Activated CD4-positive, alpha-beta T cell treated with anti-CD3 and anti-CD28 coated beads for 1 hour (primary cell): ENCODE results near the gene WIPI1.
"Not testable (repeated sequence)": the region's sequence is repeated elsewhere in the genome, so short reads cannot be mapped to it uniquely, and the experiment has no call there.

Experiments
- DNase-seq: peaks from one replicate; pipeline ENCODE4 v3.0.0-alpha.2; 2020

Gene WIPI1

DNA sequence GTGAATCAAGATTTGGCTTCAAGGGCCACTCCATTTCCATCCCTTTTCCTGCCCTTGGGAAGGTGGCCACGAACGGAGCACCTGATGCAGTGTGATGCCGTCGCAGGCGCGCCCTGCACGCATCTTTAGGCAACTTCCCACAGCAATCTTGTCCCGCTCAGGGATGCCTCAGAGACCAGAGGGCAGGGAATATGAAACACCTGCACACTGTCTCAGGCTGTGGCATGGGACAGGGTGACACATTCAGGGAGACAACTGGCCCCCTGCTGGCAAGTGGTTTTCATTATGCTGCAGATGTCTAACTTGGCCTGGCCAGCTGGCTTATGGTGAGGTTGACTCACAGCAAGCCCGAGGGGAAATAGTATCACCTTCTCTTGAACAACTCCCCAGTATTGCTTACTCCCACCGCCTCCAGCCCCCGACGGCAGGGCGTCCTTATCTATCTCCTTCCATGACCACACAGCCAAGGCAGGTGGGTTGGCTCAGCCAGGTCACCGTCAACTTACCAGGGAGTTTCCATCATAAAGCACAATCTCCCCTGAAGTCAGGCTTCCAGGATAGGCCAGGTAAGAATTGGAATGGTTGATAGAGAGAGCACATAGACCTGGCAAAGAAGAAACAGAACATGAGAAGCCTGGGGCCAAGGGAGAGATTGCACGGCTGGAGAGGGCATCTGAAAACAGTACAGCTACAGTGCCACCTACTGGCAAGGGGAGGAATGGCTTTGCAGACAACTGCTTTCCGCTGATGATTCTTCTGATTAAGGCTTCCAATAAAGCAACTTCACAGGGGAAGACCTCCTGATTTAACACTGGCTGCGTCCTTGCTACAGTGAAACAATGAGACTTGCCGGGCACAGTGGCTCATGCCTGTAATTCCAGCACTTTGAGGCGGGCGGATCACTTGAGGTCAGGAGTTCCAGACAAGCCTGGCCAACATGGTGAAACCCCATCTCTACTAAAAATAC lies 21.1 kb downstream of the WIPI1 start:
- DNase-seq: peak; percentile 75

DNA sequence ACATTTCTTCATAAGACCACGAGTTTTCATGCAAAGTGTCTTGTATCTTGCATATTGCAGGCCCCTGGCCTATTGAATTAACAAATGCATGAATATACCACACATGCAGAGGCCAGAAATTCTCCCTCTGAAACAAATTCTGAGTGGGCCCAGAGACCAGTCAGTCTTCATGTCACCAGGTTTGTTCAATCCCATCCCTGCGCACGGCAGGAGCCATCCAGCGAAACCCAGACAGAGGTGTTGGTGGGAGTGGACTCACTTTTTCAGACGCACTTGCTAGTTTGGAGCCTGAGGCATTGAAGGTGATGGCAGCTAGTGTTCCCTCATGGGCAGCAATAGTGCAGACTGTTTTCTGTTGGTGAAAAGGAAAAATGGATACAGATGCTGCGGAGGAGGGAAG lies 21.9 kb downstream of the WIPI1 start:
- no peak for DNase-seq

DNA sequence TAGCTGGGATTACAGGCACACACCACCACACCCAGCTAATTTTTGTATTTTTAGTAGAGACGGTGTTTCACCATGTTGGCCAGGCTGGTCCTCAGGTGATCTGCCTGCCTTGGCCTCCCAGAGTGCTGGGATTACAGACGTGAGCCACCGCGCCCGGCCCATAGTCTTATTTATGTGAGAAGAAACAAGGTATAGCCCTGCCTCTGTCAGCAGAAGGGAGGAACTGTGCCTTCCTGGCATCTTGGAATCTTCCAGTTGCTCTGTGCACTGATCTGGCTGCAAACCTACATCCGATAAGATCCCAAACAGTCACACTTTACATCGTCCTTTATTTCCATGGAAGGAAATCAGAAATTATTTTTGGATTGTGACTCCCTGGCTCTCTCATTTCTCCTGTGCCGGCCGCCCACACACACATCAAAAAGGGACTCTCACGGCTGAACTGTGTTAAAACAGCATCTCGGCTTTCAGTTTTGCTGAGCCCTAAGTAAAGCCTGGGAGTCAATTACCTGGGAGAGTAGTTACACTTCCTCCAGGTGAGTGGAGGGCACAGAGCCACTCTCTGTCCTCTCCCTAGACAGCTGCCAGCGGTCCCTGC lies 23.3 kb downstream of the WIPI1 start:
- DNase-seq: no peak

DNA sequence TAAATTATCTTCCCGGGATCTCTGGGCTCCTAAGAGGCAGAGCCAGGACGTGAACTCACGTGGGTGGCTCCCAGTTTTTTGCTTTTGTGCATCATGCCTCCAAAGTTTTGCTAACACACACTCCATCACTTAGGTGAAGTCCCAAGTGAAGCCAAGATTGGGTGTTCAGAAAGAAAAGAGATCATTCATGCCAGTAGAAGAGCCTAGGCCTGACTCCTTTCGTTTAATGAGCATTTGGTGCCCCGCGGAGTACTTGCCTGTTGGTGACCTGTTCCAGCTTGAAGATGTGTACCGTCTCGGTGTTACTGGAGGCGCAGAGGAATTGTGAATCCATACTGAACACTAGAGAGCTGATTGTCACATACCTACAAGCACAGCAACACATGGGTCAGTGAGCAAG lies 24.1 kb downstream of the WIPI1 start:
- DNase-seq: no peak

DNA sequence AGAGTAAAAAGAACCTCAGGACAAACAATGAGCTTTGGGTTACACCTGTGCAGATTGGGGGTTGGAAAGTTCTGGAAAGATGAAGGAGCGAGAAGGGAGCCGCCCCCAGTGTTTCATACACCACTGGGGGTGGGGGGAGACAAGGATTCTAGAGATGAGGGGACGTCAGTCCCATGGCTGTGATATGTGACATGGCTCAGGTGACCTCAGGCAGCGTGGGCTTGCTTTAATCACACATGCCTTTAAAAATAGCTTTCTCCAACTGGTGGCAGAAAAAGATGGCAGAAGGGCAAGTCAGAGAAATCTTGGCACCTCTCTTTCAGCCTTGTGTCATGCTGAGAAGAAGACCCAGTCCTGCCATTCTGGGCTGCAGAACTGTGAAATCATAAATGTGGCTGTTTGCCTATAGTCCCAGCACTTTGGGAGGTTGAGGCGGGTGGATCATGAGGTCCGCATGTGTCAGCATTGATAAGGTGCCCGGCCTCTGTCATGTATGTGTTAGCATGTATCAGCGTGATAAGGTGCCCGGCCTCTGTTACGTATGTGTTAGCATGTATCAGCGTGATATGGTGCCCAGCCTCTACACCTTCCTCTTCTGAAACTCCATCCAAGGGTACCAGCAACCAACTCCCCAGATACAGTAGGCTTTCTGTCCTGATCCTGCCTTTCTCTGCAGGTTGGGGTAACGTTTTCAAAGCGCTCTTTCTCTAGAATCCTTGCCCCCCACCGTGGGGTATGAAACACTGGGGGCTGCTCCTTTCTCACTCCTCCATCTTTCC lies 25.0 kb downstream of the WIPI1 start:
- DNase-seq: no peak

DNA sequence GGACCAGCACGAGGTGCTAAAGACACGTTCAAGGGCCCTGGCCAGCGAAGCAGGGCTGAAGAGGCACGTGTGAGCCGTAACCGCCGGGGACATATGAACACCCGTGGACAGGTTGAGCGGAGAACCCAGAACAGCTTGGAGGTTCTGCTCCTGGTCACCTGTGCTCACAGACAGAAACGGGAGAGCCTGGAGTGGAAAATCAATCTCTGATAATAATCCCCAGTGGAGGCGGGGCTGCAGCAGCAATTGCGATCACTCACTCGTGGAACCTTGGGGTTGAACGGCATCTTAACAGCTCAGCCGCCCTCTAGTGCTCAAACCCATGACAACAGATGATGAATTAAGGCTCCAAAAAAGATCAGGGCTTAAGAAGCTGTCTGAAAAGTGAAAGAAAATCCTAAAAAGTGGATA lies 25.6 kb downstream of the WIPI1 start:
- peak; percentile 37 for DNase-seq

DNA sequence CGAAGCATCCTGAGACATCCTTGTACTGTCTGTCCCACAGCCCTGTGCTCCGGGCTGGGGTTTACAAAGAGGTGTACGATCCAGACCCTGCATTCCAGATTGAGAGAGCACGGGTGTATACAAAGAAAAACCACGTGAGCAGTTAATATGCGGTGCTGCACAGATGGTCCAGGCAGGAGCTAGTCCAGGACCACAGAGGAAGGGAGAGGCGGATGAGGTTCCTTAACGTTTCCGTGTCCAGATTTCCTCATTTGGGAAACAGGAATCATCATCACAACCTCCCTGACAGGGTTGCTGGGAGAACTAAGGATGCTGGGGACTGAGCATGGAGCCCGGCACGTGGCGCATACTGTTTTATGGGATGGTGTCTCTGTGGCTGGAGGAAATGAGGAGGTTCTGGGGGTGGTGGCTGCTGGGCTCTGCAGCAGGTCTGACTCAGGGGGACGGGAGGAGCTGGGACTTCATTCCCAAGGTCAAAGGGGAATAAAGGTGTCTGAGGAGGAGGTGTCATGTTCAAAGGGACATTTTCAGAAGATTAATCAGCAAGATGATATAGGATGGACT lies 26.2 kb downstream of the WIPI1 start:
- no peak for DNase-seq

DNA sequence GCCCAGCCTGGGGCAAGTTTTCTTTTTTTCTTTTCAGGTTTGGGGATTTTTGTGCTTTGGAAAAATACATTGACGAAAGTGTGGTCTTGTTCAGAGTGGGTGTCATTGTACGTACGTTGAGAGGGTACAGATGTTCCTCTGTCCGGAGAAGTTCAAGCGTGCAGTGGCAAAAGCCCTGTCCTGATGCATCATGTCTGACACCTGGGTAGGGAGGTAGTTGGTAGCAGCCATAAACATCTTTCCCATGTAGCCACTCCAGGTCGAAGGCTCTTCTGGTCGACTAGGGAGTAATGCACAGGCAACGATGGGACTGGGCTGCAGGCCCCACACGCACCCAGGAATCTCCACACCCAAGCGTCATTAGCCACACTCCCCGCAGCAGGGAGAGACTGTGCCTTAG lies 27.4 kb downstream of the WIPI1 start:
- no peak for DNase-seq

DNA sequence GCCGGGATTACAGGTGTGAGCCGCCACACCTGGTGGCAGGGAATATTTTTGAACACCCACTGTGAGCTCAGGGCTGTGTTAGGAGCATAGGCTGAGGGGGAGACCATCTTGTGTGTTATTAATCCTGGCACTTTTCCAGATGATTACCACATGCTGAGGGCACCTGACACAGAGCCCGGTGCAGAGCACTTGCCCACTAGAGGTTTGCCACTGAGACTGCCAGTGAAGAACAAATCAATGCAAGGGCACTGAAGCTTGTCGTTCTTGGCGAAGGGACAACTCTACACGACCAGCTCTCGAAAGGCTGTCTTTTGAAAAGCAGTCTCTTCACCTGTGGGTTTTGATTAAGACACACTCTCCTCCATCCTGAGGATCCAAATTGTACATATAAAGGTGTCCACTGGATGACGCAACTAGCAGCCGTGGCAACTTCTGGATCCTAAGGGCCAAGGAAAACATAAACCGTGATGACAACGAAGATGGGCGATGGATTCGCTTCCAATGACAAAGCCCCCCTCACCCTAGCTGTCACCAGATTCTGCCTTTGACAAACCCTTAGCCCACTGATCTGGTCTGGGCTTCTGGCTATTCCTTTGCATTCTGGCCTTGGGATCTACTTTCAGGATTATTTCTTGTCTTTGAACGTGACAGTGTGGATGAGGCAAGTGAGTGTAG lies 28.7 kb downstream of the WIPI1 start:
- DNase-seq: no peak

DNA sequence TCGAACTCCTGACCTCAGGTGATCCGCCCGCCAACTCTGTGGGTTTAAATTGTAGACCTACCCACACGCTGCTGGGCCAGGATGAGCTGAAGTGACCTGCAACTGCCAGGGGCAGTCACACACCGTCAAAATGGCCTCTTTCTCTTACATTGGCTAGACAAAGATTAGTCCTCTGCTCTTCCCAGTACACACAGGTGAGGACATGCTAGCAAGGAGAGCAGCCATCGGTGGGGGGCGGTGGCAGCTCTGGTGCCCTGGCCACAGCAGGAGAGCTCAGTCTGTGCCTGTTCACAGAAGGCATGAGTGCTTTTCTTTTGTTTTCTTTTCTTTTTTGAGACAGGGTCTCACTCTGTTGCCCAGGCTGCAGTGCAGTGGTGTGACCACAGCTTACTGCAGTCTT lies 29.7 kb downstream of the WIPI1 start:
- DNase-seq: no peak

DNA sequence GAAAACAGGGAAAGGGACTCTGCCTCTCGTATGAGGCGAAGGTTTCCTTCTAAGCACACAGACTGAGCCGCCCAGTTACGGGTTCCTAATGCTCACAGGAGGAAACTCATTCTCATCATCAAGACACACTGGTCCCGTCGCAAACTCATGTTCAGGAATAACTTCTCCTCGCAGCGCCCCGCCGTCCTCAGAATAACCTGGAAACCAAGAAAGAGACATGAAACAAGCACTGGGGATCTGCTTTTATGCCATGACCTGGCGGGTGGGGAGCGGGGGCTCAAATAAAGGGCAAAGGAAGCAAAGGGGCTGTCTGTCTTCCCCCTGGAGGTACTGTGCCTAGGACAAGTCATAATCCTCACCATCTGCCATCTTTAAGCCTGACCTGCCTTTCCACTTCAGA lies 31.3 kb downstream of the WIPI1 start:
- no peak for DNase-seq

DNA sequence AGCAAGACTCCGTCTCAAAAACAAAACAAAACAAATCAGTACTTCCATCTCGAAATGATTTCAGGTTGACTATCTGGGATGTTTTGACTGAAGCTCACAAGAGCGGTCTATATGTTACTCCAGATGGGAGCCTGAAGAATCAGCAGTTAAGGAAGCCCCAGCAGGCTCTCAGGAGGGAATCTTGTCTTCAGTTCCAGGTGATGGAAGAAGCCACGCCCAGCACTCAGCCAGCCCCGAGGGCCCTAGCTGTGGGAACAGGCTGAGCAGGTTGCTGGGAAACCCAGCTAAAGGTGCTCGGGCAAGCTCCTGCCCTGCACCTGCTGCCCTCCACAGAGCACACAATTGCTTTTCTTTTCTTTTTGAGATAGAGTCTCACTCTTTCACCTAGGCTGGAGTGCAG lies 32.4 kb downstream of the WIPI1 start:
- no peak for DNase-seq

DNA sequence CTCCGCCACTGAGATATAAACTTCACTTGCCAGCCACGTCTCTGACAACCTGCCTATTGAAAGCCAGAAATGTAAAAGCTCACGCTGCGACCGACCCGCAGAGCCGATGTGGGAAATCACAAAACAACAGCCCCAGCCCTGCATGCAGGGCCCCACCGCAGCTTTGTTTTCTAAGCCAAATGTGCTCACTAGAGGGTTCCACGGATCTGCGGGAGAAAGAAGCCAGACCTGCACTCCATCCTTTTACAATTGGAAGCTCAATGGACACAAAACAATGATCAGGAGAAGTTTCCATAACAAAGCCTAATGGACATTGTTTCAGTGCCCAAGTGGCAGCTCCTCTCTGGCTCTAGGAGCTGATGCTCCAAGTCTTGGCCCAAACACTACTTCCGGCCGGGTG lies 33.1 kb downstream of the WIPI1 start:
- no peak for DNase-seq

DNA sequence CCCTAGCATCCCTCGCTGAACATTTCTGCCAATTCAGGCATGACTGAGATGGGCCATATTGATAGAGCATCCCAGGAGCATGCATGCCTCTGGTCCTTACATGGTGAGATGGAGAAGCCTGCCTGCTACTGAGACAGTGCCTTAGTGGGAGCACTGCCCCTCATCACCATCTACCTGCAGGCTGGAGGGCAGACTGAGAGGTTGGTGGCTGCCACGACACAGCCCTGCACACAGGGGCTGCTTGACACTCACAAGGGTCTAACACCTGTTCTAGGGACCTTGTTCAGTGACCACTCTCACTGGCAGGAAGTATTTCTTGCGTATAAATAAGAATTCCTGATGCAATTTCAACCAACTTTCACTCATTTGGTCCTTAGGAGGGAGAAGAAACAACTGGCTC lies 34.0 kb downstream of the WIPI1 start:
- DNase-seq: no peak

DNA sequence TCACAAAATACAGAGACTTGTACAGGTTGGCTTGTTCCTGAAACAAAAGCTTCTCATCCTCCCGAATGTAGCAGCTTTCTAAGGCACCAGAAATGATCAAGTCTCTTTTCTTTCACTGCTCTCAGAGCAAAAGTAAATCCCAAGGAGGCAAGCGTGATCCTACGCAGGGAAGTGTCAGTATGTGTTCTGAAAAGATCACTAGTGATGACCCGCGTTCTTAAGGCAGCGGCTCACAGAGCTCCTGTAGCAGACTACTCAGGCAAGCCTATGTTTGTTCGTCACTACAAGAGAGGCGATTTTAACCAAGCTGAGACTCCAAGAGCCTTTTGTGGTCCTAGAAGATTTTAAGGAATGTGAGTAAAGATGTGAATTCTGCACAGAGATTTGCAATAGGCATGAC lies 34.5 kb downstream of the WIPI1 start:
- DNase-seq: no peak

DNA sequence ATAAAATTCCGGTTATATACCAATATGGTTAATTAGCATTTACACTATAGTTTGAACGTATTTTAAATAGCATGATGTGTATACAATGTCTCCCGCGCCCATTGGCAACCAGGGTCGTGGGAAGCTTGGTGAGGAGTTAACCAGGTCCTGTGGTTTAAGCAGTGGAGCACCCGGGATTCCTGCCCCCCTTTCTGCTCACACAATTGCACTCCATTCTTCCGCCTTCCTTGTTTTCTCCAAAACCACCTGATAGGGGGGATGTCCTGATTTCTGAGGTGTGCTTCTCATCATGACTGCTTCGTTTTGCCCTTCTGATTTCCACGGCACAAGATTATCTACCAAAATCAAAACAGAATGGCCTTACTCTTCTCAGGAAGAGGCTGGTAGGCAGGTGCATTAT lies 35.8 kb downstream of the WIPI1 start:
- DNase-seq: no peak

DNA sequence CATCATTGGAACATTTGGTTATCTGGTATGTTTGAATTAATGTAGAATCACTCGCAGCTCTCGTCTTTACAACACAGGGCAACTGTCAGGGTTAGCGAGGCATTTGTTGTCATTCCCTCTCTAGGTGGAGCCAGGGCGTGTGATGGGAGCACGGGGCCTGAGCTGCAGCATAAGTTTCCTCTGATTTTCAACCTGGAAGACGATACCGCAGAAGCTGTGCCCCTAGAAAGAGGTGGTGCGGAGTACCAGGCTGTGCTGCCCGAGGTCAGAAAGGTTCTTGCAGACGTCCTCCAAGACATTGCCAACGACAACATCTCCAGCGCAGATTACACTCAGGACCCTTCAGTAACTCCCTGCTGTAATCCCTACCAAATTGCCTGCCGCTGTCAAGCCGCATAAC lies 37.2 kb downstream of the WIPI1 start:
- DNase-seq: no peak

DNA sequence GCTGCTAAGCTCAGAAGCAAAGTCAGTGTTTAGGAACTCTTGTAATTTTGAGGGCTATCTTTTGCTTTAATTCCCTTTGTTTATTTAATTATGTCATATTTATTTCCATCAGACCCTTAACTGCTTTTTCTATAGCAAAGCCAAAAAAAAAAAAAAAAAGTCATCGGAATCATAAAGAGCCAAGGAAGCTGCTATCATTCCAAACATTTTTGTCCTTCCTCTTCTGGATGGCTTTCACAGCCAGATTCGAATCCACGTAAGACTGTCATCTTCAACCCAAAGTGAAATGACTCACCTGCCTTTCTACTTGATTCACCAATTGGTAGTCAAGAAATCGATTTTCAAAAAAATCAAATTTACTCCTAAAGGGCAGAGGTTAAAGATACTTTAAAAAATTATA lies 38.4 kb downstream of the WIPI1 start:
- DNase-seq: no peak

DNA sequence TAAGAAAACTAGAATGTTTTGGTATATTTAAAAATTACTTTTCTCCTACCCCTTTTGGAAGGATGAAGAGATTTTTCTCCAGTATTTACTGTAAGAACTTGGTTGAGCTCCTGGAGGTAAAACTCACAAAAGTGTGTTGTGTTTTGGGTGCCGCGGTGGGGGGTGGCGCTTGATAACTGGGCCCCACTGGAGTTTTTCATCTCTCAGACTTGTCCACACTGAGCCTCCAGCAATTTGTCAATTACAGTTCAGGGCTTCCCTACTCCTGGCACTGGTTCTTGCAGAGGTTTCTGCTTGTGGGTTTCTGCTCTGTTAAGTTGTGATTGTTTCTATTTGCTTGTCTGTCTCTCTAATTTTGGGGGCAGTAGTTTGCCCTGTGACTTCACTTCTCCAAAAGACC lies 40.0 kb downstream of the WIPI1 start:
- no peak for DNase-seq

DNA sequence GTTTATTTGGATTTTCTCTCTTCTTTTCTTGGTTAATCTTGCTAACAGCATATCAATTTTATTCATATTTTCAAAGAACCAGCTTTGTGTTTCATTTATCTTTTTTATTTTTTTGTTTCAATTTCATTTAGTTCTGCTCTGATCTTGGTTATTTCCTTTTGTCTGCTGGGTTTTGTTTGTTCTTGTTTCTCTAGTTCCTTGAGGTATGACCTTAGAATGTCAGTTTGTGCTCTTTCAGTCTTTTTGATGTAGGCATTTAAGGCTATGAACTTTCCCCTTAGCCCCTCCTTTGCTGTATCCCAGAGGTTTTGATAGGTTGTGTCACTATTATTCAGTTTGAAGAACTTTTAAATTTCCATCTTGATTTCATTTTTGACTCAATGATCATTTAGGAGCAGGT lies 42.4 kb downstream of the WIPI1 start:
- not testable (repeated sequence) for DNase-seq

DNA sequence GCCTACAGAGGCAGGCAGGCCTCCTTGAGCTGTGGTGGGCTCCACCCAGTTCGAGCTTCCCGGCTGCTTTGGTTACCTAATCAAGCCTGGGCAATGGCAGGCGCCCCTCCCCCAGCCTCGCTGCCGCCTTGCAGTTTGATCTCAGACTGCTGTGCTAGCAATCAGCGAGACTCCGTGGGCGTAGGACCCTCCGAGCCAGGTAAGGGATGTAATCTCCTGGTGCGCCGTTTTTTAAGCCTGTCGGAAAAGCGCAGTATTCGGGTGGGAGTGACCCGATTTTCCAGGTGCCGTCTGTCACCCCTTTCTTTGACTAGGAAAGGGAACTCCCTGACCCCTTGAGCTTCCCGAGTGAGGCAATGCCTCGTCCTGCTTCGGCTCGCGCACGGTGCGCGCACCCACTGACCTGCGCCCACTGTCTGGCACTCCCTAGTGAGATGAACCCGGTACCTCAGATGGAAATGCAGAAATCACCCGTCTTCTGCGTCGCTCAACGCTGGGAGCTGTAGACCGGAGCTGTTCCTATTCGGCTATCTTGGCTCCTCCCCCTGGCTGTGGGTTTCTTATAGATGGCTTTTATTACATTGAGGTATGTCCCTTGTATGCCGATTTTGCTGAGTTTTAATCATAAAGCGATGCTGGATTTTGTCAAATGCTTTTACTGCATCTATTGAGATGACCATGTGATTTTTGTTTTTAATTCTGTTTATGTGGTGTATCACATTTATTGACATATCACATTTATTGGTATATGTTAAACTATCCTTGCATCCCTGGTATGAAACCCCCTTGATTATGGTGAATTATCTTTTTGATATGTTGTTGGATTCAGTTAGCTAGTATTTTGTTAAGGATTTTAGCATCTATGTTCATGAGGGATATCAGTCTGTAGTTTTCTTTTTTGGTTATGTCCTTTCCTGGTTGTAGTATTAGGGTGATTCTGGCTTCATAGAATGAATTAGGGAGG lies 43.4 kb downstream of the WIPI1 start:
- DNase-seq: peak; percentile 41

DNA sequence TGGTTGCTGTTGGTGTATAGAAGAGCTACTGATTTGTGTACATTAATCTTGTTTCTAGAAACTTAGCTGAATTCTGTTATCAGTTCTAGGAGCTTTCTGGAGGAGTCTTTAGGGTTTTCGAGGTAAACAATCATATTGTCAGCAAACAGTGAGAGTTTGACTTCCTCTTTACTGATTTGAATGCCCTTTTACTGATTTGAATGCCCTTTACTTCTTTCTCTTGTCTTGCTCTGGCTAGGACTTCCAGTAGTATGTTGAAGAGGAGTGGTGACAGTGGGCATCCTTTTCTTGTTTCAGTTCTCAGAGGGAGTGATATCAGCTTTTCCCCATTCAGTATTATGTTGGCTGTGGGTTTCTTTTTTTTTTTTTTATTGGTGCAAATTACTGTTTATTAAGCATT lies 49.6 kb downstream of the WIPI1 start:
- DNase-seq: not testable (repeated sequence)
